ENCODE results near the gene TPP1.

GRCh38 chr11:6631361-6631890 lies 12.2 kb upstream of the TPP1 start:
- no peak for TF ChIP-seq PATZ1 (CRISPR knock-in tag; IDR thresholded peaks at IDR 0.05; ENCODE audit: borderline replicate concordance)
- TF ChIP-seq GLIS3 (CRISPR knock-in tag; IDR thresholded peaks at IDR 0.05), result no peak
- TF ChIP-seq ISL1 (CRISPR knock-in tag; IDR thresholded peaks at IDR 0.05), result no peak
- TF ChIP-seq ESRRG (CRISPR knock-in tag; IDR thresholded peaks at IDR 0.05), result no peak
- TF ChIP-seq SNAI2 (CRISPR knock-in tag; IDR thresholded peaks at IDR 0.05), result no peak
- TF ChIP-seq ZFP3 (CRISPR knock-in tag; IDR thresholded peaks at IDR 0.05), result no peak
